ENCODE data around the gene NUP98.
A peak's percentile ranks its signal among the peaks of the same experiment; 100 is the strongest.
"Not testable (repeated sequence)": the region's sequence is repeated elsewhere in the genome, so short reads cannot be mapped to it uniquely, and the experiment has no call there.

The NUP98 gene

DNA sequence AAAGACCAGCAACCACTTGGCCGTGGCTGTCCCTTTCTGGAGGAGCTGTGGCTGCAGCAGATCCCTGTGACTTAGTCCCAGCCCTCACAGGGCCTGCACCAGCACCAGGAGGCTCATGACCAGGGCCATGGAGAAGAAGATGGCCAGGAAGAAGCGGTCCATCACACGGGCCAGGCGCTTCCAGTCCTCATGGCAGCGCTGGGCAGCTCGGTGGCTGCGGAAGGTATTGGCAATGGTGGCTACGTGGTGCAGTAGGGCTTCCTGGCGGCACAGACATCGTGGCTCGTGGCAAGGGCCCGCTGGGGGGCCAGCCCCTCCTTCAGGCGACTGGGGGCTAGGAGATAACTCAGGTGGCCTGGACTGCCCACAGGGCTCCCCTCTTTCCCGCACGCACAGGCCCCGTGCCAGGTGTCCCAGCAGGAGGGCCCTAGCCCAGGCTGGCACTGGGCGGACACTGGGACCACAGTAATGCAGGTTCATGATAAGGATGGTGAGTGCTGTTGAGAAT lies 131.3 kb downstream of the NUP98 start:
- DNase-seq = no peak

DNA sequence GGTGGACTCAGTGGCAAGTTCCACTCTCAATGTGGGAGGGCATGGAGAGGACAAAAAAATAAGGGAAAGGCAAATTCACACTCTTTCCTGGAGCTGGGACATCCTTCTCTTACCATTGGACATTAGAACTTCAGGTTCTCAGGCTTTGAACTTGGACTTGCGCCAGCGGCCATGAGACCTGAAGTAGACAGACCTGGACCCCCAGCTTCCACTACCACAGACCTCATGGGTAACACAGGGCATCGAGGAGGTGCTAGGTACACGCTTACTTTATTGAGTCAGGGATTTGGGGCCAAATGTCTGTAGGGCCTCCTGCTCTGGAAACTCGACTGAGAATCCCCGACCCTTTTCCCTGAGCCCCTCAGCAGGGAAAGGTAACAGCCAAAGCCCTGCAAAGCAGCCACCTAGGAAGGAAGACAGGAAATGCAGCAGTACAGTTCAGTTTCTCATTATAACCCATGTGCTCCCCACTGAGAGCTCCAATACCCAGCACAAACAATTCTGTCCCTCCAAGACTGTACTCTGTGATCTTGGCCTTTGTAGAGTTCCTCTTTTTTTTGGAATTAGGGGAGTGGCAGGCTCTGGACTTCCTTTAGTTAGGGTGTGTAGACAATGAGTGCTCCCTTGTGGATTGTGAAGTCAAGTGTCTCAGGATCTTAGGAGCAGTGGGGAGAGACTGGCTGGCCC lies 131.9 kb downstream of the NUP98 start:
- no peak for DNase-seq

DNA sequence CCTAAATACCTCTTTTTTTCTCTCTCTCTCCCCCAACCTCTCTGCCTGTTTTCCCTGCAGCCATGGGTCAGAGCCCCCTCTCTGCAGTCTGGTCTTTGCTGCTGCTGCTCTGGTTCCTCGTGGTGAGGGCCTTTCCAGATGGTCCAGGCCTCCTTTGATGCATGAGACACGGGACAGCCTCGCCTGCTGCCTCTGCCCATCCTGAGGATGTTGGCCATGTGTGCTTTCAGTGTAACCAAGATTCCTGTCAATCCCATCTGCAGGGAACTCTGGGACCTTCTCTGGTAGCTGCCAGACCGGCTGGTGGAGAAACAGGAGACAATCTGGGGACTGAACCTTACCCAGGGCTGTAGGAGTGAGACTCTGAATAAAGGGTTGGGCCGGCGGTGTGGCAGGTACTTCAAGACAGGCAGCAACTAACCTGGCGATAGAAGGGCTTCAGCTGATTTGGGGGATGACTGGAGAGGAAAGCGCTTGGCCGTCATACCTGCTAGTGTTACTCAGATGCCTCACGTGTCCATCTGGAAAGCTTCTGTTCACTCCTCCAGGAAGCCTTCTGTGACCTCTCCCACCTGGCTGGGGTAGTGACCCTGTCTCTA lies 133.2 kb downstream of the NUP98 start:
- no peak for DNase-seq

DNA sequence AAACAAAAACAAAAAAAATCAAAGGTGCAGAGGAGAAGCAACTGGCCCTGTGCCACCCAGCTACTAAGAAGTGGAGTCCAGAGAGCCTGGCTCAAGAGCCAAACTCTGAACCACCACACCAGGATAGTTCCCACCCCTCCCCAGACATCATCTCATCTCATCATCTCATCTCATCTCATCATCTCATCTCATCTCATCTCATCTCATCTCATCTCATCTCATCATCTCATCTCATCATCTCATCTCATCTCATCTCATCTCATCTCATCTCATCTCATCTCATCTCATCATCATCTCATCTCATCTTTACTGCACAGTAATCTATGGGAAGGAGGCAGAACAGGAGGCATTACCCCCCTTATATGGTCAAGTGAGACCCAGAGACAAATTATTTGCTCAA lies 134.5 kb downstream of the NUP98 start:
- DNase-seq = no peak

DNA sequence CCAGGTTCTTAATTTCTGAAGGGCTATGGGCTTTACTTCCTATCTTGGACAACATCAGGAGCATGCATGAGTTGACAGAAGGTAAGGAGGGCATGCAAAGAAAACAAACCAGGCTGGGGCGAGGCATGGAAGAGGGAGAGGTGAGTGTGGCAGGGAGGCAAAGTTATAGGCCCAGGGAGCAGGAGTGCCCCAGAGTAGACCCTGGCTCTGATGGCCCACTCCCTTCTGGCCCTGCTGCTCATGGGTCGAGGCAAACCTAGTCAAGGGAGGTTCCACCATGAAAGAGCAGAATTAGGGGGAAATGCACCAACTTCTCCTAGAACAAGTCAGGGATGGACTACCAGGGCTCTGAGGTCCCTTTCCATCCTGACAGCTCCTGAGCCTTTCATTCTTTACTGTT lies 136.4 kb downstream of the NUP98 start:
- DNase-seq = no peak

DNA sequence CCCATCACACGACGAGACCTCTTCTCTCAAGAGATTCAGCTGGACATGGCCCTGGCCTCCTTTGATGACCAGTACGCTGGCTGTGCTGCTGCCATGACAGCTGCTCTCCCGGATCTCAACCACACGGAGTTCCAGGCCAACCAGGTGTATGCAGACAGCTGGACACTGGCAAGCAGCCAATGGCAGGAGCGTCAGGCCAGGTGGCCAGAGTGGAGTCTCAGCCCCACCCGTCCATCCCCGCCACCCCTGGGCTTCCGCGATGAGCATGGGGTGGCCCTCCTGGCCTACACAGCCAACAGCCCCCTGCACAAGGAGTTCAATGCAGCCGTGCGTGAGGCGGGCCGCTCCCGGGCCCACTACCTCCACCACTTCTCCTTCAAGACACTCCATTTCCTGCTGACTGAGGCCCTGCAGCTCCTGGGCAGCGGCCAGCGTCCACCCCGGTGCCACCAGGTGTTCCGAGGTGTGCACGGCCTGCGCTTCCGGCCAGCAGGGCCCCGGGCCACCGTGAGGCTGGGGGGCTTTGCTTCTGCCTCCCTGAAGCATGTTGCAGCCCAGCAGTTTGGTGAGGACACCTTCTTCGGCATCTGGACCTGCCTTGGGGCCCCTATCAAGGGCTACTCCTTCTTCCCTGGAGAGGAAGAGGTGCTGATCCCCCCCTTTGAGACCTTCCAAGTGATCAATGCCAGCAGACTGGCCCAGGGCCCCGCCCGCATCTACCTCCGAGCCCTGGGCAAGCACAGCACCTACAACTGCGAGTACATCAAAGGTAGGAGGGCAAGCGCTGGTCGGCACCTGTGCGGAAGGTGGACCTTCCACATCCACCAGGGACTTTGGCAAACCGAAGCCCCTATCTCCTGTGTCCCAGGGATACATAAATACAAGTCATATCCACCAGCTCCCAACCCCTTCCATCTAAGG lies 137.5 kb downstream of the NUP98 start:
- DNase-seq = peak; percentile 70

DNA sequence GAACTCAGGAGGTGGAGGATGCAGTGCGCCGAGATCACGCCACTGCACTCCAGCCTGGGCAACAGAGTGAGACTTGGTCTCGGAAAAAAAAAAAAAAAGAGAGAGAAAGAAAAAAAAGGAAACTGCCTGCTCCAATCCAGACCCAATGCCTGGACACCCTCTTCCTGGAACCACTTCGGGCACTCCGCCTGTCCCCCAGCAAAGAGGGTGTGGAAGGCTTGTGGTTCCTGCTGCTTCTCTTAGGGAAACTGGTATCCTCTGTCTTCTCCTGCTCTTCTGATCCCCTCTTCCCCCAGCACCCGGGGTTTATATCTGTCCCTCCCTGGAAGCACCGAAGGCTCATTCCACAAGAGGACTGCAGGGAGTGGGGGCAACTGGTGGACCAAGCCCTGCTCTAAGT lies 139.1 kb downstream of the NUP98 start:
- DNase-seq = no peak

DNA sequence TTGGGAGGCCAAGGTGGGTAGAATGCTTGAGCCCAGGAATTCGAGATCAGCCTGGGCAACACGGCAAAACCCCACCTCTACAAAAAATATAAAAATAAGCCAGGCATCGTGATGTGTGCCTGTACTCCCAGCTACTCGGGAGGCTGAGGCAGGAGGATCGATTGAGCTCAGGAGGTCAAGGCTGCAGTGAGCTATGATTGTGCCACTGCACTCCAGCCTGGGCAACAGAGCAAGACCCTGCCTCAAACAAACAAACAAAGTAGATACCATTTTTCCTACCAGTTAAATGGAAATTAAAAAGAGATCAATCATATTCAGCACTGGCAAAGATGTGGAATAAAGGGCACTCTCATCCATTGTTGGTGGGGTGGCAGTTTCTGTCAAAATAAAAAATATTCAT lies 140.0 kb downstream of the NUP98 start:
- not testable (repeated sequence) for DNase-seq

DNA sequence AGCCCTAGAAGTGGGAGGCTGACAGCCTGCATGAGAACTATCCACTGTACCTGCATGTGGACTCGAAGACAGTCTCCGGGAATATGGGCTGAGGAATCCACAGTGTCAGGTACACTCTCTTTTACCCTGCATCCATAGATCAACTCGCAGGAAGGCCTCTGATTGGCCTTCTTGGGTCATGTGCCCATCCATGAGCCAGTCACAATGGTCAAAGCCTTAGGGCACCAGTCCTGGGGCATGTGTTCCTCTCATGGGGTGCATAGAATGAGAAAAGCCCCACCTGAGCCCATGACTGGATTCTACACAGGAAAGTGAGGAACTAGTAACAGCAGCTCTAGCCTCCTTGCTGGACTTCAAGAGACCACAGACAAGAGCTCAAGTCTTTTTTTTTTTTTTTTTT lies 141.8 kb downstream of the NUP98 start:
- DNase-seq = no peak

DNA sequence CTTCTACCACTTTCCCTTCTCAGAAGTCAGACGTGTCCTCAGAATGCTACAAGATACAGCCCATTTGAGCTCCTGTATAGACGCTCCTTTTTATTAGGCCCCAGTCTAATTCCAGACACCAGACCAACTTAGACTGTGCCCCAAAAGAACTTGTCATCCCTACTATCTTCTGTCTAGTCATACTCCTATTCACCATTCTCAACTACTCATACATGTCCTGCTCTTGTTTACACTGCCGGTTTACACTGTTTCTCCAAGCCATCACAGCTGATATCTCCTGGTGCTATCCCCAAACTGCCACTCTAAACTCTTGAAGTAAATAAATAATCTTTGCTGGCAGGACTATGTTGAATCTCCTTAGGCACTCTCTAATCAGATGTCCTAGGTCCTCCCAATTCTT lies 144.8 kb downstream of the NUP98 start:
- DNase-seq = not testable (repeated sequence)

DNA sequence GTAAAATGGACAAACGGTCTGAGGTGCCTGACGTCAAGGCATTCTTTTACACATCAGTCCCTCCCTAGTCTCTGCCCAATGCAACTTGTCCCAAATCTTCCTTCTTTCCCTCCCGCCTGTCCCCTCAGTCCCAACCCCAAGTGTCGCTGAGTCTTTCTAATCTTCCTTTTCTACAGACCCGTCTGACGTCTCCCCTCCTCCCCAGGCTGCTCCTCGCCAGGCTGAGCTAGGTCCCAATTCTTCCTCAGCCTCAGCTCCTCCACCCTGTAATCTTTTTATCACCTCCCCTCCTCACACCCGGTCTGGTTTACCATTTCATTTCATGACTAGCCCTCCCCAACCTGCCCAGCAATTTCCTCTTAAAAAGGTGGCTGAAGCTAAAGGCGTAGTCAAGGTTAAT lies 148.0 kb downstream of the NUP98 start:
- DNase-seq = not testable (repeated sequence)

DNA sequence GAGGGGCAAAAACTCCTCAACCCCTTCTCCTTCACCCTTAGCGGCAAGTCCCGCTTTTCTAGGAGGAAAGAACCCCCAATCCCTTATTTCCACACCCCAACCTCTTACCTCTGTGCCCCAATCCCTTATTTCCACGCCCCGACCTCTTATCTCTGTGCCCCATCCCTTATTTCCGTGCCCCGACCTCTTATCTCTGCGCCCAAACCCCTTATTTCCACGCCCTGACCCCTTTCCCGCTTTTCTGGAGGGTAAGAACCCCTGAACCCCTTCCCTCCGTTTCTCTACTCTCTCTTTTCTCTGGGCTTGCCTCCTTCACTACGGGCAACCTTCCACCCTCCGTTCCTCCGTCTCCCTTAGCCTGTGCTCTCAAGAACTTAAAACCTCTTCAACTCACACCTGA lies 148.5 kb downstream of the NUP98 start:
- DNase-seq = not testable (repeated sequence)

DNA sequence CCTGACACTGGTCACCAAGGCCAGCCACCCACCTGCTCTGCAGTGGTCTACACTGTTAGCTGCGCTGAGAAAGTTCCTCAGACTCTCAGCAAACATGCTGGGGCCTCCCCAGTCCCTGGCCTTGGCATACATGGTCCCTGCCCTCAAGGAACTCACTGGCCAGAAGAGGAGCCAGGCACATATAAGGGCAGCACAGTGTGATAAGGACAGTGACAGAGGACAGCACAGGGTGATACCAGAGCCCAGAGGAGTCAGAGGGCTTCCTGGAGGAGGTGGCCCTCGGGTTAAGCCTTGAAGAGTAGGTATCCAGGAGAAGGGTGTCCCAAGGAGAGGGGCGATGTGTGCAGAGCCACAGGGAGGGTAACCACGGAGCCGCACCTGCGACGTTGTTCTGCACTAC lies 151.8 kb downstream of the NUP98 start:
- DNase-seq = no peak

DNA sequence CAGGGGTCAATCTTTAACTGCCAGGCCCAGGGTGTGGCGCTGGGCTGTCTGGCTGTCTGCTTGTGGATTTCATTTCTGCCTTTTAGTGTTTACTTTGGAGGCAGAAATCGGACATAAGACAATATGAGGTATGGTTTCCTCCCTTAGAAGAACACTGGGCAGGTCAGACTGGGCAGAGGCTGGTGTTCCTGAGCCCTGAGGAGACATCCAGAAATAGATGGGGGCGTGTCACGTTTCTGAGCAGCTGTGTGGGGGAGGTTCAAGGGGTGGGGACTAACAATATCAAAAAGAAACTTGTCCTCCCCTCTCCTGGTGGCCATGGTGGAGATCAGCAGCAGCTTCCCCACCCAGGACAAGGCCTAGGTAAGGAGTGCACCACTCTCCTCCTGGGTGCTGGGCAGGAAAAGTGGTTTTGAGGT lies 152.5 kb downstream of the NUP98 start, which contains the start of gene ART1:
Gene ART1, plus strand, starts transcription at position 312 of the 419 bp plus-strand sequence. CDS start 14,086 bp downstream, outside the sequence.
- peak; percentile 19 for DNase-seq

DNA sequence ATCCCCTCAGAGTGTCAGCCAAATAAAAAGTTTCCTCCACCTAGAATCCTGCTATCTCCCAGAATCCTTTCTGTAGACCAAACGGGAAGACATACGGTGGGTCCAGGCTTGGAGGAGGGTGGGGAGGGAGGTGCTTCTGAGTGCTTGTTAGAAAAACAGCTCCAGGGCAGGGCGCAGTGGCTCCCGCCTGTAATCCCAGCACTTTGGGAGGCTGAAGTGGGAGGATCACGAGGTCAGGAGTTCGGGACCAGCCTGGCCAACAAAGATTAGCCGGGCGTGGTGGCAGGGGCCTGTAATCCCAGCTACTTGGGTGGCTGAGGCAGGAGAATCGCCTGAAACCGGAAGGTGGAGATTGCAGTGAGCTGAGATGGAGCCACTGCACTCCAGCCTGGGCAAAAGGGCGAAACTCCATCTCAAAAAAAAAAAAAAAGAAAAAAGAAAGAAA lies 154.2 kb downstream of the NUP98 start:
- DNase-seq = not testable (repeated sequence)

DNA sequence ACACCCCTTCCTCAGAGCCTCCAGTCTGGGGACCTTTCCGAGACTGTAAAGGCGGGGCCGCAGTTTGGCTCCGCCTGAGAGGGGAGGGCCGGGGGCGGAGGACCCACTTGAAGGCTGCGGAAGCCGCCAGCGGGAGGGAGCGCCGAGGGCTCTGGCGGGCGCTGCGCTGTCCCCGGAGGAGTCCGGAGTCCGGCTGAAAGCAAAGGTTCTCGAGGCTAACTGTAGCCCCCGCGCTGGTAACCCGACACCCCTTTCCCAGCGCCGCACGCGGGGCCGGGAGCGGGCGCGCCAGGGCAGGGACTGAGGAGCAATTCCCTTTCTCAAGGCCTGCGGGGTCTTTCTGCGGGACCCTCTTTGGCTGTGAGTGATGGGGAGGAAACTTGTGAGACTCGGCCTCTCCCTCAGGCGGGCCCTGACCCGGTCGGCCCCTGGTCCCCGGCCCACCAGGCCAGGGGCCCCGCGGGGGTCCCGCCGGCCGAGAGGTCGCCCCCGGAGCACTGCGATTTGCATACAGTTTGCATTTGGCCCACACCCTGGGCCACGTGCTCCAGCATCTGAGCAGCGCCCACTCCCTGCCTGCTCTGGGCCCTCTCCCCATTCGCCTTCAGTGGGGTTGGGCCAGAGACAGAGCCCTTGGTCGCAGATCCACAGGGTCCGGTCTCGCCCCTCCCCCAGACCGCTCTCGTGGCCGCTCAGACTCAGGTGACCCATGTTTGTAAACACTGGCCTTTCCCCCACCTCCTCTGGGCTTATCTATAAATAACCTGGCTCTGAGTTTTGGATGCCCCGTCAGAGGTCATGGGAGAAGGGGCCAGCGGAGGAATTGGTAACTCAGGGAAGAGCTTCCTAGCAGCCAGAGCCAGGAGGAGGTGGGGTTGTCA lies 155.0 kb downstream of the NUP98 start:
- DNase-seq = peak; percentile 92

DNA sequence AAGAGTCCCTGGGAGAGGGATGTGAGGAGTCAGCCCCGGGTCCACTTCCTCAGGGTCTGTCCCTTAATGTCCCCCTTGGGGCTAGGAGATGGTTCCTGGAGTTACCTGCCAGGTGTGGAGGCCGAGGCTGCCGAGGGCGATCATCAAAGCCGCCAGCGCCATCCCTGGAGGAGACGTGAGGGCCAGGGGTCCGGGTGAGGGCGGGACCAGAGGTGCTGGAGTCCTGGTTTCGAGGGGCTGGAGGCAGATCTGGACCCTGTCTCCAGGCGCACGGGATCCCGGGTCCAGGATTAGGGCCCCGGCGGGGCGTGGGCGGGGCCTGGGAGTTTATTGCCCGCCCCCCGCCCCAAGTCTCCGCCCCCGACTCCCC lies 155.7 kb downstream of the NUP98 start, which contains the start of gene ART5:
Gene ART5, minus strand, starts transcription at position 292 of the 370 bp plus-strand sequence. Its CDS starts 130 bp downstream, at position 162.
- DNase-seq = no peak

DNA sequence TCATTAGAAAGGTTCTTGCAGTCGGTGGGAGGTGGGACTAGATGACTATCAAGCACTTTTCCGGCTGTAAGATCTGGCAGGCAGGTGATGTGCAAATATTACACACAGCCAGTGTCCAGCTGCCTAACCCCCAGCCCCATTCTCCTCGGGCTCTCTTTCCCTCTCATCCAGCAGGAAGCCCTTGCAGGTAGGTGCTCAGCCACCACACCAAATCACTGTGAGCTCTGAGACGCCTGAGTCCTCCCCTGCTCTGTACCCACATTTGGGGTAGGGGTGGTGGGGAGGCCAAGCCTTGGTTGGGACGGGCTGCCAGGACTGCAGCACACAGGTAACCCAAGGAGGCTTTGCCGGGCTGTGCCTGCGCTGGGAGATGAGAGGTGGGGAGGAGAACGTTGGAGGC lies 156.2 kb downstream of the NUP98 start:
- DNase-seq = no peak

DNA sequence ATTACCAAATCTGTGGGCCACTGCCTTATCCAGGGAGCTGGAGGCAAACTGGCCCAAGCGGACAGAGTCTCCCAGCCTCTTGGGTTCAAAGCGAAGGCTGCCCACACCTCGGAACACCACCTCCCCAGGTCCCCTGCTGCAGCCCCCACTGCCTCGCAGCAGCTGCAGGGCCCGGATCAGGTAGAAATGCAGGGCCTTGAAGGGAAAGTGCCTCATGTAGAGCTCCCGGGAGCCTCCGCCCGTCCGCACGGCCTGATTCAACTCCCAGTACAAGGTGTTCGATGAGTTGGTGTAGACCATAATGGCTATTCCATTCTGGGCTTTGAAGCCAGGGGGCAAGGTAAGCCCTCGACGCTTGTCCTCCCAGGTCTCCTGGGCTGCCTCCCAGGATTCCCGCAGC lies 157.5 kb downstream of the NUP98 start:
- DNase-seq = no peak

DNA sequence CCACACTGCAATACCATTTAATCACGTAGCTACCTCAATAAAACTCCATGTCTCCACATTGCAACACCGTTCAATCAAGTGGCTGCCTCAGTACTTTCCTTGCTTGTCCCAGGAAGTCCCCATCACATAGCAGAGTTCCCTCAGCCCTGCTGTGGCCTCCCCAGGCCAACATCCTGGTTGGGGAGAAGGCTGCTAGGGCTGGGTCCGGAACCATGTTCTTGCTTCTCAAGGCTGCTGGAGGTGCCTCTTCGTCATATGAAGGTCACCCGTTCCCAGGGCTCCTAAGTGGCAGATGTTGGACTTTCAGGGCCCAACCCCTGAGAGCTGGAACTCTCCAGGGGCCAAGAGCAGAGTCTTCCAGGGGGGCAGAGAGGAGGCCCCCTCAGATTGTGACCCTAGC lies 158.8 kb downstream of the NUP98 start:
- no peak for DNase-seq

DNA sequence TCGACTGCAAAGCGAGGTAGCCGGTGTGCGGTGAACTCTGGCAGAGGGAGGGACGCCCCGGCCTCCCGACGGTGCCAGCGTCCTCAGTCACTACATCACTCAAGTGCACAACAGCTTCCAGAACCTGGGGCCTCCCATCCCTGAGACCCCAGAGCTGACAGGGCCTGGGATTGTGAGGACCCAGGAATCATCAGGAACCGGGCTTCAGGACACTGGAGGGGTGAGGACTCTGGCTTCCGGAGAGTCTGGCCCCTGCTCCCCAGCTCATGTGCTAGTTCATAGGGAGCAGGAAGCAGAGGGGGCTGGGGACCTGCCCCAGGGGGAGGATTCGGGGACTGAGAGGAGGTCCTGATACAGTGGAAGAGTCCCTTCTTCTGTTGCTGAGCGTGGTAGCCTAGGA lies 160.2 kb downstream of the NUP98 start:
- DNase-seq = no peak

Data from DMS53 (cell line).